ENCODE measurements around the gene NEU4. TPM values are rescaled to one million over a fixed set of nuclear protein-coding genes. Genes with fewer than 3 reads are reported as not detected.
"Not testable (repeated sequence)": the region's sequence is repeated elsewhere in the genome, so short reads cannot be mapped to it uniquely, and the experiment has no call there.

Gene NEU4
- total RNA-seq, 1 donor from 2014 or later = 0.14 TPM

DNA sequence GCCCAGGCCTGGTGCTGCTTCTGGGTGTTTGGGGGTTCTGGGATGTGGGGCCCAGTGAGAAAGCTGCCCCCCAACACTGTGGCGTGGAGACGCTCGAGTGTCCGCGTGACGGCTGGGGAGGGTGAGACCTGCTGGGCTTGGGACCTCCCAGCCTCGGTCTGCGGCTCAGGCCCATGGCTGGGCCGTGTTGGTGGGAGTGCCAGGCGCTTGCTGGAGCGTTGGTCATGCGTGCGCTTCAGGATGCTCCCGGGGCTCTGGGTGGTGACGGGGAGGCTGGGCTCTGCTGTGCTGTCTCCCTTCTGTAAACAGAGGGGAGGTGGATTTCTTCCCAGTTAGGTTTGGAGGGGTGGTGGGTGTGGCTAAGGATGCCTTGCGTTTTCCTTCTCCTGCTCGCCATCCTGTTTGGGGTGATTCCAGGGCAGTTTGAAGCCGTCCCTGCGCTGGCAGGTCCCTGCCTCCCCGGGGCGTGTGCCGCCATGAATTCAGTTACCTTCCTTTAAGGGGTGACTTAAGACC lies 31.8 kb upstream of the NEU4 start:
- TF ChIP-seq, protein P1, sequence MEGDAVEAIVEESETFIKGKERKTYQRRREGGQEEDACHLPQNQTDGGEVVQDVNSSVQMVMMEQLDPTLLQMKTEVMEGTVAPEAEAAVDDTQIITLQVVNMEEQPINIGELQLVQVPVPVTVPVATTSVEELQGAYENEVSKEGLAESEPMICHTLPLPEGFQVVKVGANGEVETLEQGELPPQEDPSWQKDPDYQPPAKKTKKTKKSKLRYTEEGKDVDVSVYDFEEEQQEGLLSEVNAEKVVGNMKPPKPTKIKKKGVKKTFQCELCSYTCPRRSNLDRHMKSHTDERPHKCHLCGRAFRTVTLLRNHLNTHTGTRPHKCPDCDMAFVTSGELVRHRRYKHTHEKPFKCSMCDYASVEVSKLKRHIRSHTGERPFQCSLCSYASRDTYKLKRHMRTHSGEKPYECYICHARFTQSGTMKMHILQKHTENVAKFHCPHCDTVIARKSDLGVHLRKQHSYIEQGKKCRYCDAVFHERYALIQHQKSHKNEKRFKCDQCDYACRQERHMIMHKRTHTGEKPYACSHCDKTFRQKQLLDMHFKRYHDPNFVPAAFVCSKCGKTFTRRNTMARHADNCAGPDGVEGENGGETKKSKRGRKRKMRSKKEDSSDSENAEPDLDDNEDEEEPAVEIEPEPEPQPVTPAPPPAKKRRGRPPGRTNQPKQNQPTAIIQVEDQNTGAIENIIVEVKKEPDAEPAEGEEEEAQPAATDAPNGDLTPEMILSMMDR (conservative IDR thresholded peaks at IDR 0.05) = no peak
- H3K36me3 Mint-ChIP-seq (ENCODE audit: low read depth) = peaks cover 3% of the 10 kb centered on the region
- peaks cover 3% of the 10 kb centered on the region for H3K9me3 Mint-ChIP-seq
- H3K27me3 Mint-ChIP-seq (ENCODE audit: low read depth) = no peaks in the 10 kb centered on the region
- H3K4me3 Mint-ChIP-seq = no peak overlapping the region
- DNase-seq (ENCODE audit: low read depth, low spot score) = no peak
- H3K27ac Mint-ChIP-seq (ENCODE audit: unreplicated experiment) = no peak overlapping the region
- peaks cover 2% of the 10 kb centered on the region for H3K4me1 Mint-ChIP-seq

DNA sequence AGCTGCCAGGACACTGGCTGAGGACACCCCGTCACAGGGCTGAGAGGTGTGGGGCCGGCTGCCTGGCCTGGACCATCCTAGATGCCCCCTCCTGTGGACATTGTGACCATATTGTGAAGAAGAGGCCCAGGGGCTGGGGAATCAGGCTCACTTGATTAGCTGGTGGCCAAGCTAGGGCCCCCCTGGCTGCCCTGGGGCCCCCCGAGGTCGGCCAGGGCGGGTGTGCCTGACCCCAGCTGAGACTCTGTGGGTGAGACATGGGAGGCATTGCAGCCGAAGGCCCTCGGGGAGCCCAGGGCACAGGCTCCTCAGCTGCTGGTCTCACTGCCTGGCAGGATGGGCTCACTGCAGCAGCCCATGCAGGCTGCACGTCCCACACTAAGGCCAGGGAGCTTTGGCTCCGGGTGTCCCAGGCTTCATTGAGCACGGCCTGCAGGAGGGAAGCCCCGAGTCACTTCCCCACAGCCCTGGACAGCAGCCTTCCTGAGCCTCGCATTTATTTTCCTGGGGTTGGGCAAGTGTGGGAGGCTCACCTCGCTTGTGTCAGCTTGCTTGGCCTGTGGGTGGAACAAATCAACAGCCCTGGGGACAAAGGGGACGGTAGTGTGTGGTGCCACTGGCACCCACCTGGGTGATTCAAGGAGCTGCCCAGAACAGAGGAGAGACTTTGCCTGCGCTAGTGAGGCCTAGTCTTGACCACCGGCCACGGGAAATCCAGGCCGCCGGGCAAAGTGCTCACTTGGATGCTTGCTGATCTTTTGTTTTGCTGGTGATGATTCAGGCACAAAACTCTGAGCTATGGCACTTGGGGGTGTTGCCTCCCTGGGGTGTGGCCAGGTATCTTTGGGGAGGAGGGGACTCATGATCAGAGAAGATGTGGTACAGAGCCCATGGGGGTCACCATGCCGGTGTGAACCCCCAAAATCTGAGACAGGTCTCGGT lies 31.0 kb upstream of the NEU4 start:
- H3K27ac Mint-ChIP-seq (ENCODE audit: unreplicated experiment) = no peak overlapping the region
- TF ChIP-seq, protein P1 (conservative IDR thresholded peaks at IDR 0.05) = no peak
- peaks cover 3% of the 10 kb centered on the region for H3K36me3 Mint-ChIP-seq (ENCODE audit: low read depth)
- no peak for DNase-seq (ENCODE audit: low read depth, low spot score)
- H3K4me3 Mint-ChIP-seq = no peak overlapping the region
- H3K4me1 Mint-ChIP-seq = no peaks in the 10 kb centered on the region
- peaks cover 3% of the 10 kb centered on the region for H3K9me3 Mint-ChIP-seq
- H3K27me3 Mint-ChIP-seq (ENCODE audit: low read depth) = no peaks in the 10 kb centered on the region

DNA sequence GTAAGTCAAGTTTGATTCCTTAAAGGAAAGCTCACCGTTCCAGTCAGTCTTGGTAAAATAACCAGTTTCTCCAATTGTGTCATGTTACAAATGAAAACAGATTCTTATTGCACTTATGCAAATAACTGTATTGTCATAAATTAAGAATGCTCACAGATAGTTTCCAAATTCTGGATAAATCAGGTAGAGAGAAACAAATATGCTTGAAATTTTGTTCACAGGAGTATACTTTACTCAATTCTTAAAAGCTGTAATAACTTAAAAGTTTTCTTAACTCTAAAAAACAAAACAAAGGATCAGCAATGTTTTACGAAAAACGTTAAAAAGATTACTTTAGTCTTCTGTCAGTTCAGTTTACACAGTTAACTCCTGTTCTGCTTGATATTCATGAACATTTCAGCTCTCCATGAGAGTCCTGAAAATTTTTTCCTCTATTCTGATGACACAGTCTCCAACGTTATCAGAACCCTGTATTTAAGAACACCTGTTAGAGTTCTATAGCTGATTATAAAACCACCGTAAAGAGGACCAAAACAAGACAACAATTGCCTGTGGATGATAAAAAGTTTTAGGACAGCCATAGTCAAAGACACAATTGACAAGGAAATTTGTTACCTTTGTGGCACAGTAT lies 27.9 kb upstream of the NEU4 start:
- Mint-ChIP-seq H3K4me3 (no peak overlapping the region), H3K27ac (ENCODE audit: unreplicated experiment) (no peak overlapping the region), H3K4me1 (no peaks in the 10 kb centered on the region), H3K27me3 (ENCODE audit: low read depth) (no peaks in the 10 kb centered on the region), H3K36me3 (ENCODE audit: low read depth) (peaks cover 3% of the 10 kb centered on the region), H3K9me3 (peaks cover 5% of the 10 kb centered on the region)
- TF ChIP-seq, protein P1 (conservative IDR thresholded peaks at IDR 0.05) = no peak
- no peak for DNase-seq (ENCODE audit: low read depth, low spot score)

DNA sequence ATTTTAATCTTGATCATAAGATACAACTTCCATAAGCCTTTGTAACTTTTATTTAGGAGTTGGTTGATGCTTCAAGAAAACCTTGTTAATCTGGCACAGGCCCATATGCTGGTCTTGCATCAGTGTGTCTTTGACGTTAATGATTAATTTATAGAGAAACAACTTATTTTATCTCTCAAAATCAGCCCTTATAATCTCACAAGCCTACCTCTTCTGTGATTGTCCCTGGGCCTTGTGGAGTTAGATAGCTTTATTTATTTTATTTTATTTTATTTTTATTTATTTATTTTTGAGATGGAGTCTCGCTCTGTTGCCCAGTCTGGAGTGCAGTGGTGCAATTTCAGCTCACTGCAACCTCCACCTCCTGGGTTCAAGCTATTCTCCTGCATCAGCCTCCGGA lies 26.9 kb upstream of the NEU4 start:
- not testable (repeated sequence) for H3K4me1 Mint-ChIP-seq; H3K9me3 Mint-ChIP-seq; DNase-seq (ENCODE audit: low read depth, low spot score); H3K27ac Mint-ChIP-seq (ENCODE audit: unreplicated experiment); H3K27me3 Mint-ChIP-seq (ENCODE audit: low read depth); H3K4me3 Mint-ChIP-seq; H3K36me3 Mint-ChIP-seq (ENCODE audit: low read depth)

DNA sequence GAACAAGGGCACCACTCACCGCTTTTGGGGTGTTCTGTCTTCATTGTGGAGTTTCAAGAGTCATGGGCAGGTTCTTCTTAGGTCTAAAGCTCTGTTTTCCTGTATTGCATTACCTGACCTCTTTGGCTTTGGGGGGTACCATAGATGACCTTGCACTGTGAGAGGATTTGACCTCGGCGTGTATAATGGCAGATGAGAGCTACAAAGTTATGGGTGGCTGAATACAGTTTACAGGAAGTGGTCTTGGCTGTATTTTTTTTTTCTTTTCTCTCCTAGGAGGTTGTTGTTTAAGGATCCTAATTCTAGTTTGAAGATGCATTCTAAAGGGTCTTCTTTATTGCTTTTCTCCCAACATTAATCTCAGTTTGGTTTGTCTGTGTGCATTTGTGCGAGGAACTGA lies 20.9 kb upstream of the NEU4 start:
- no peak overlapping the region for H3K4me3 Mint-ChIP-seq
- no peak for DNase-seq (ENCODE audit: low read depth, low spot score)
- H3K9me3 Mint-ChIP-seq = peaks cover 26% of the 10 kb centered on the region
- peaks cover 9% of the 10 kb centered on the region for H3K36me3 Mint-ChIP-seq (ENCODE audit: low read depth)
- H3K27me3 Mint-ChIP-seq (ENCODE audit: low read depth) = peaks cover 14% of the 10 kb centered on the region
- H3K27ac Mint-ChIP-seq (ENCODE audit: unreplicated experiment) = no peak overlapping the region
- H3K4me1 Mint-ChIP-seq = no peaks in the 10 kb centered on the region
- TF ChIP-seq, protein P1 (conservative IDR thresholded peaks at IDR 0.05) = no peak

DNA sequence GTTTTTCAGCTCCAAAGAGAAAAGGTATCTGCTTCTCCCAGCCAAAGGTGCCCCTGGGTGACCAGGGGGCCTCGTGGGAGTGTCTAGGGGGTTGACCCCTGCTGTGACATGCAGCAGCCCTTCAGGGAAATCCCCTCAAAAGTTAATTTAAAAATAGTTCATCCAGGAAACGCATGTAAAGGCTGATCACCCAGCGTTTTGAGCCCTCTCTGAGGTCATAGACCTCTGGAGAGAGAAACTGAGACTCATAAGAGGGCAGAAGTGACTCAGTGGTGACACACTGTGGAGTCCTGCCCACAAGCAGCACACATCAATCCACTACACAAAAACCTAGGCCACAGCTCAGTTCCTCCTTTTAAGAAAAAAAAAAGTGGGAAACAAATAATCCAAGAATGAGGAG lies 20.4 kb upstream of the NEU4 start:
- H3K4me3 Mint-ChIP-seq = no peak overlapping the region
- no peaks in the 10 kb centered on the region for H3K4me1 Mint-ChIP-seq
- peaks cover 30% of the 10 kb centered on the region for H3K9me3 Mint-ChIP-seq
- H3K36me3 Mint-ChIP-seq (ENCODE audit: low read depth) = peaks cover 14% of the 10 kb centered on the region
- H3K27me3 Mint-ChIP-seq (ENCODE audit: low read depth) = peaks cover 14% of the 10 kb centered on the region
- DNase-seq (ENCODE audit: low read depth, low spot score) = no peak
- H3K27ac Mint-ChIP-seq (ENCODE audit: unreplicated experiment) = no peak overlapping the region
- TF ChIP-seq, protein P1 (conservative IDR thresholded peaks at IDR 0.05) = no peak

DNA sequence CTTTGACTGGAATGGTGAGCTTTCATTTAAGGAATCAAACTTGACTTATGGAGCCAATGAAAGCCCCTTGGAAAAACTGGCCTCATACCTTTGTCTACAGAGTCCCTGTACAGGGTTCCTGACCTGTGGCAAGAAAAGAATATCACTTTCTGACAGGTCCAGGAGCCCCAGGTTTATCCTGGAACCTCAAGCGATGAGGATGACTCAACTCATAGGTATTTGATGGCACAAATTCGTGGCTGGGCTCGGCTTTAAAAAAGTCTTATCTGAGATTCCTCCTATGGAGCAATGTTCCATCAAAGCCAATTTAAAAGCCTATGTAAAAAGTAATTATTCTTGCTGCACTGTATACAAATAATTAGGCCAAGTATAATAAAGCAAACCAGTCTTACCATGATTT lies 17.6 kb upstream of the NEU4 start:
- not testable (repeated sequence) for DNase-seq (ENCODE audit: low read depth, low spot score); H3K27ac Mint-ChIP-seq (ENCODE audit: unreplicated experiment); H3K4me3 Mint-ChIP-seq; H3K4me1 Mint-ChIP-seq
- Mint-ChIP-seq H3K36me3 (ENCODE audit: low read depth) (peaks cover 14% of the 10 kb centered on the region), H3K27me3 (ENCODE audit: low read depth) (peaks cover 14% of the 10 kb centered on the region), H3K9me3 (peaks cover 29% of the 10 kb centered on the region)
